HL-60 (cell line): ENCODE results near the gene JPH3.

Source experiments
- DNase-seq, 2 experiments: peaks; one replicate each; pipeline ENCODE4 v3.0.0-alpha.2; 2010 to 2020; ENCODE audit warnings: low read depth in 1 of 2, low spot score in 1 of 2
- H3K27ac ChIP-seq: fragments of 250-450 bp; sonication (Bioruptor Pico); replicated peaks from 2 replicates; pipeline ENCODE4 v1.5.1; 2020; ENCODE audit warnings: mild to moderate bottlenecking, moderate library complexity
- H3K27me3 ChIP-seq: fragments of 250-450 bp; sonication (Bioruptor Pico); 2 replicates; pipeline ENCODE4 v1.5.1; 2021; ENCODE audit warnings: mild to moderate bottlenecking, moderate library complexity; ENCODE audit not compliant: insufficient read depth, poor library complexity, severe bottlenecking
- H3K4me3 ChIP-seq: replicated peaks from 2 replicates; pipeline ENCODE4 v1.5.1; 2011; ENCODE audit warnings: mild to moderate bottlenecking, control low read depth, low read length; ENCODE audit not compliant: insufficient read depth
- CTCF ChIP-seq: IDR thresholded peaks from one replicate; pipeline ENCODE4 v1.5.1; 2011; ENCODE audit warnings: low read length, control low read depth, inconsistent platforms; ENCODE audit not compliant: insufficient read depth
- GABPA ChIP-seq: IDR thresholded peaks from 2 replicates; pipeline ENCODE4 v1.6.1; 2012; ENCODE audit warnings: low read depth
- POLR2AphosphoS5 ChIP-seq: IDR thresholded peaks from 2 replicates; pipeline ENCODE4 v1.6.1; 2012; ENCODE audit warnings: low read depth
- REST ChIP-seq: IDR thresholded peaks from 2 replicates; pipeline ENCODE4 v1.6.1; 2012; ENCODE audit warnings: low read depth; ENCODE audit not compliant: insufficient replicate concordance
- SPI1 ChIP-seq: IDR thresholded peaks from 2 replicates; pipeline ENCODE4 v1.6.1; 2012; ENCODE audit warnings: low read depth, mild to moderate bottlenecking, borderline replicate concordance

The JPH3 gene

GRCh38 chr16:87569601-87570571 lies 32.4 kb upstream of the JPH3 start:
- no peak for DNase-seq
- no peak overlapping the region for H3K27ac ChIP-seq
- no peak overlapping the region for H3K4me3 ChIP-seq
- H3K27me3 ChIP-seq, result no peaks in the 10 kb centered on the region
- TF ChIP-seq REST (no peak), GABPA (no peak), POLR2AphosphoS5 (no peak)

GRCh38 chr16:87570572-87570937 lies 31.8 kb upstream of the JPH3 start:
- H3K4me3 ChIP-seq, result no peak overlapping the region
- no peak overlapping the region for H3K27ac ChIP-seq
- DNase-seq, result no peak
- TF ChIP-seq POLR2AphosphoS5 (no peak), SPI1 (no peak)
- H3K27me3 ChIP-seq, result no peaks in the 10 kb centered on the region

GRCh38 chr16:87570938-87571867 lies 31.1 kb upstream of the JPH3 start:
- no peak for DNase-seq
- Histone ChIP-seq H3K4me3 (no peak overlapping the region), H3K27me3 (no peaks in the 10 kb centered on the region), H3K27ac (no peak overlapping the region)
- TF ChIP-seq POLR2AphosphoS5 (no peak), SPI1 (no peak), REST (no peak), CTCF (no peak), GABPA (no peak)

GRCh38 chr16:87571868-87572244 lies 30.5 kb upstream of the JPH3 start:
- no peak for TF ChIP-seq SPI1
- TF ChIP-seq CTCF, result no peak
- TF ChIP-seq GABPA, result no peak
- no peak for TF ChIP-seq POLR2AphosphoS5
- no peak for TF ChIP-seq REST
- H3K27me3 ChIP-seq, result no peaks in the 10 kb centered on the region
- no peak for DNase-seq
- H3K4me3 ChIP-seq, result no peak overlapping the region
- no peak overlapping the region for H3K27ac ChIP-seq
